AG10803 (cell line): ENCODE data around the gene INTS11.

Experiments
- DNase-seq: peaks from one replicate; pipeline ENCODE4 v3.0.0; 2010; ENCODE audit warnings: low read depth
- H3K4me3 ChIP-seq: 2 replicates; pipeline ENCODE4 v1.5.1; 2011; ENCODE audit warnings: mild to moderate bottlenecking, low read length, control low read depth
- TF ChIP-seq, protein P1 (sequence below): conservative IDR thresholded peaks from 2 replicates; pipeline ENCODE4 v1.5.1; 2011; ENCODE audit warnings: mild to moderate bottlenecking, low read length, control low read depth, inconsistent platforms

The INTS11 gene

DNA sequence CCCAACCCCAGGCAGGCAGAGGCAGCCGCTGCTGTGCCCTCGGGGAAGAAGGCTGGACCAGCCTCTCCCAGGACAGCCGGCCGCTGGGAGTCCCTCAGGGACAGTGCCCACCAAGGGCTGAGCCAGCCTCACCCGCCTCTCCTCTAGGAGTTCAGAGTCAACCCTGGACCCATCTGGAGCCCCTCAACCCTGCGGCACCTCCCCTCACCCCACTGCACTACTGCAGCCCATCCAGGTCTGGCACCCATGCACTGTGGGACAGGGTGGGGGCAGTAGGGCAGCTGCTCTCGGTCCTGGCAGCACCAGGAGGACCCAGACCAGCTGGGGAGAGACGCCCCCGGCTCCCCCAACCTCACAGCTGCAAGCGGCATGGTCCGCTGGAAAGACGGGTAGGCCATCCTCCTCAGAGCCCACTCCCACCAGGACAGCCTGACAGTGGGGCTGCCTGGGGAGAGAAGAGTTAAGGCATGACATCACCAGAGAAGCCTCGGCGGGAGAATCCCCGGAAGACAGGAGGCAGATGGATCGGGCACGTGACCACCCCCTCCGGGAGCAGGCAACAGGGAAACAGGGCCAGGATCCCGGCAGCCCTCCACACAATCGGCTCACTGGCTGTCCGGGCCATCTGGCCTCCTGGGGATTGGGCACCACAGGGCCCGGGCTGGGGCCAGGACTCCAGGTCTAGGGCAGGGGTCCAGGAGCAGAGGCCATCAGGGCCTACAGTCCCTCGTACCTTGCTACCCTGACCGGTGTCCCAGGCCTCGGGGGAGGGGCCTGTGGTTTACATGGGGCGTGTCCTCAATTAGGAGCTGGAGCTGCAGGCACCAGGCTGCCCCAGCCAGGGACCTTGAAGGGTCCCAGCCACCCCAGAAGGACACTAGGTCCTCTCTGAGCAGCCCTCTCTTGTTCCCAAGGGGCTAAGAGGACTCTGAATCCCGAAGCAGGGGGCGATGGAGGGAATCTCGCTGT is 19.8 kb downstream of the INTS11 start:
- peak overlapping the region; percentile 72 for H3K4me3 ChIP-seq
- peak; percentile 73 for DNase-seq
- TF ChIP-seq, protein P1, sequence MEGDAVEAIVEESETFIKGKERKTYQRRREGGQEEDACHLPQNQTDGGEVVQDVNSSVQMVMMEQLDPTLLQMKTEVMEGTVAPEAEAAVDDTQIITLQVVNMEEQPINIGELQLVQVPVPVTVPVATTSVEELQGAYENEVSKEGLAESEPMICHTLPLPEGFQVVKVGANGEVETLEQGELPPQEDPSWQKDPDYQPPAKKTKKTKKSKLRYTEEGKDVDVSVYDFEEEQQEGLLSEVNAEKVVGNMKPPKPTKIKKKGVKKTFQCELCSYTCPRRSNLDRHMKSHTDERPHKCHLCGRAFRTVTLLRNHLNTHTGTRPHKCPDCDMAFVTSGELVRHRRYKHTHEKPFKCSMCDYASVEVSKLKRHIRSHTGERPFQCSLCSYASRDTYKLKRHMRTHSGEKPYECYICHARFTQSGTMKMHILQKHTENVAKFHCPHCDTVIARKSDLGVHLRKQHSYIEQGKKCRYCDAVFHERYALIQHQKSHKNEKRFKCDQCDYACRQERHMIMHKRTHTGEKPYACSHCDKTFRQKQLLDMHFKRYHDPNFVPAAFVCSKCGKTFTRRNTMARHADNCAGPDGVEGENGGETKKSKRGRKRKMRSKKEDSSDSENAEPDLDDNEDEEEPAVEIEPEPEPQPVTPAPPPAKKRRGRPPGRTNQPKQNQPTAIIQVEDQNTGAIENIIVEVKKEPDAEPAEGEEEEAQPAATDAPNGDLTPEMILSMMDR = no peak

DNA sequence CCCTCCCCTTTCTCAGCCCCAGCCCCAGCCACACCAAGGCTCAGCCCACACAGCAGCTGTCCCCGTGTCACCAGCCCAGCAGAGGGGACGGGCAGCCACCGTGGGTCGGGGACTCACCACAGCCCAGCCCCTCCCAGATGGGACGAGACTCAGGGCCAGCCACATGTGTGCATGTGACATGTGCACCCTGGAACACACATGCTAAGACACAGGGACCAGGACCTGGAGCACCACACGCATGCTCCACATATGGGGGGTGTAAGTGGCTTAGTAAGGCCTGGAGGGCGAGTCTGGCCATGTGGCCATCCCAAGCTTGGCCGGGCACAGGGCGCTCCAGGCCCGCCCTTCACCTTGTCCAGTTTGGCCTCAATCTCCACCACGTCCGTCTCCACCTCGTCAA is 20.7 kb downstream of the INTS11 start:
- no peak for DNase-seq
- TF ChIP-seq, protein P1 = no peak
- H3K4me3 ChIP-seq = no peak overlapping the region

DNA sequence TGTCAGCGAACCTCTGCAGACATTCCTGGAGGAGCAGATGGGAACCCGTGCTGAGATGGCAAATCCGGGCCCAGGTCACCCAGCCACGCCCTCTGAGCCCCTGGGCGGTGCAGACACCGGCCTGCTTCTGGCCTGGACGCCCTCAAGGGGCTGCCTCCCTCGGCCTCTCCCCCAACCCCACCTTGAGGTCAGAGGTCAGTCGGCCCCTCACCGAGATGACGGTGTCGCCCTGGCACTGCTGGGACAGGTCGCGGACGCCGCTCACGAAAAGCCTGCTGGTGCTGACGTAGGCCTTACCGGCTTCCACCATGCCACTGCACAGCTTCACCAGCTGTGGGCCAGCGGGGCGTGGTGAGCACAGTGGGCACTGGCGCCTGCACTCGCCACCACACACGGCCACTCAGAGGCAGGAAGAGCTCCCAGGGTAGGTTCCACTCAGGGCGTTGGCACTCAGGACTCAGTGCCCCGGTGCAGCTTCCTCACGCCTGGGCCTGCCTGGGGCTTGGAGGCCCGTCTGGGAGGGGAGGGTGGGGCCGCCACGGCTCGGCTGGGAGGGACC is 21.4 kb downstream of the INTS11 start:
- DNase-seq = no peak

DNA sequence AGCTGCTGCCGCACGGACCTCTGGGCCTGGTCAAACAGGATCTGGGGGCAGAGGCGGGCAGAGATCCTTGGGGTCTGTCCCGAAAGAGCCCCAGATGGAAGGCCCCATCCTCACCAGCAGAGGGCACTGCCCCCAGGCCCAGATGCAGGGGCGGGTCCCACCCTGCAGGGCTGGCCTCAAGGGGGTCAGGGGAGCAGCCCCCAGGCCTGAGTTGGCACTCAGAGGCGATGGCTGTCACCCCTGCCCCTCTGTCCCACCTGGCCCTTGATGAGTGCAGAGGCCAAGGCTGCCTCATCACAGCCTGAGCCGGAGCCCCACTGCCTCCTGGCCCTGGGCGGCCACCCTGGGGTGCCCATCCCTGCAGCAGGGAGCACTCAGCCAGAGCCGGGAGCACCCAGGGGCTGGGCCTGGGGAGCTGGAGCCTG is 22.4 kb downstream of the INTS11 start:
- no peak overlapping the region for H3K4me3 ChIP-seq
- DNase-seq = no peak
- TF ChIP-seq, protein P1 = peak; percentile 39

More for the DNA sequence above, 21.4 kb downstream of the INTS11 start:
- H3K4me3 ChIP-seq = no peak overlapping the region
- TF ChIP-seq, protein P1 = no peak

DNA sequence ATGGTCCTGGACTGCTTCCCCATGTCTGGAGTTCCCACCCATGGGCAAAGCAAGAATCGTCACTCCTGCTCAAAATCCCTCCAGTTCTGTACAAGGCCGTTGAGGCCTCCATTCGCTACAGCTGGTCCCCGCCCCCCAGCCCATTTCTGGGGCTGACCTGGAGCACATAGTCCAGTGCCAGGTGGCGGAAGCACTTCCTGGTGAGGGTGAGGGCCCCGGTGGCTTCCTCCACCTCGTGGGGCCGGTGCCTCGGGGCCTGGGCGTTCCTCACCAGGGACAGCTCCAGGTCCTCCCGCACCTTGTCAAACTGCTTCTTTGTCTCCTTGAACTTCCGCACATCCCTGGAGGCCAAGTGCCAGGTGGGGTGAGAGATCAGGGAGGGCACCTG is 24.1 kb downstream of the INTS11 start:
- no peak for DNase-seq
- no peak overlapping the region for H3K4me3 ChIP-seq
- TF ChIP-seq, protein P1 = no peak

DNA sequence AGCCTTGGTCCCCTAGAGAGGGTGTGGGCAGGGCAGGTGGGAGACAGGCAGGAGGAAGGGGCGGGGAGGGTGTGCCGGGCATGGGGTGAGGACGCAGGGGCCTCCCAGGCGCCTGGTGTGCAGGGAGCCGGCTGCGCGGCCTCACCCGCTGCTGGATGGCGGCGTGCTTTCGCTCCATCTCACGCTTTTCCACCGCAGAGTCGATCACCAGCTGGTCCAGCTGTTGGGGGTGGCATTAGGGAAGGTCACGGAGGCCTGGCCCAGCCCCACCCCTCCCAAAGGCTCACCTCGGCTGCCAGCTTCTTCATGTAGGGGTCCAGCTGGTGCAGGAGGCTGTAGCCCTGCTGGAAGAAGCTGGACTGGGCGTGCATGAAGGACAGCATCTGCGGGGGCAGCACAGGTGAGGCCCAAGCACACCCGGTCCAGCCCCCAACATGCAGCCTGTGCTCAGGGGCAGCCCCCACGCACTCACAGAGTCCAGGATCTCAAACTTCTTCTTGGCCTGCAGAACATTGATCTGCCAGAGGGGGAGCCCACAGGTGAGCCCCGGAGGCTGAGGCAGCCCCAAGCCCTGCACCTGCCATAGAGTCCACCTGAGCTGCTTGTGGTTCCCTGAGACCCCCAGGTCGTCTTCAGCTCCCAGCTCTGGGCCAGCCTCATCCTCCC is 24.6 kb downstream of the INTS11 start:
- TF ChIP-seq, protein P1 = peak; percentile 14; the same call in 1 of the 2 replicates
- DNase-seq = no peak
- no peak overlapping the region for H3K4me3 ChIP-seq
